HepG2 (cell line): ENCODE data around the gene NFS1. TPM values are rescaled to one million over a fixed set of nuclear protein-coding genes. Genes with fewer than 3 reads are reported as not detected.

Experiments
- ARNT2 ChIP-seq: sonication (generic); formaldehyde crosslinking; IDR thresholded peaks from 2 replicates; pipeline ENCODE4 v1.8.0; 2022; ENCODE audit warnings: mild to moderate bottlenecking, low read depth, missing genetic modification reagents, moderate library complexity
- FOSL2 ChIP-seq: sonication (generic); formaldehyde crosslinking; IDR thresholded peaks from 2 replicates; pipeline ENCODE4 v1.4.0; 2020; ENCODE audit warnings: missing genetic modification reagents
- FOXC1 ChIP-seq: sonication (generic); formaldehyde crosslinking; IDR thresholded peaks from 2 replicates; pipeline ENCODE4 v1.8.0; 2022; ENCODE audit warnings: mild to moderate bottlenecking, missing genetic modification reagents, borderline replicate concordance
- GATAD2A ChIP-seq: IDR thresholded peaks from 2 replicates; pipeline ENCODE4 v1.6.1; 2016
- MEF2D ChIP-seq: sonication (generic); formaldehyde crosslinking; IDR thresholded peaks from 2 replicates; pipeline ENCODE4 v1.5.1; 2020; ENCODE audit warnings: mild to moderate bottlenecking, missing genetic modification reagents
- MNT ChIP-seq: fragments of 450-650 bp; IDR thresholded peaks from 2 replicates; pipeline ENCODE4 v1.6.1; 2016
- MYC ChIP-seq: sonication (generic); formaldehyde crosslinking; IDR thresholded peaks from 2 replicates; pipeline ENCODE4 v1.9.0; 2021; ENCODE audit warnings: missing genetic modification reagents, borderline replicate concordance
- POLR2A ChIP-seq, 2 experiments: IDR thresholded peaks; 2 replicates each; pipeline ENCODE4 v1.6.1; 2011; ENCODE audit warnings: low read depth in 2 of 2, low read length in 2 of 2, mild to moderate bottlenecking in 1 of 2, moderate library complexity in 1 of 2; ENCODE audit not compliant: insufficient read depth in 1 of 2
- SETDB1 ChIP-seq: sonication (generic); formaldehyde crosslinking; IDR thresholded peaks from 2 replicates; pipeline ENCODE4 v1.5.1; 2020; ENCODE audit warnings: missing genetic modification reagents, mild to moderate bottlenecking, borderline replicate concordance
- SOX5 ChIP-seq: IDR thresholded peaks from 2 replicates; pipeline ENCODE4 v1.6.1; 2016; ENCODE audit warnings: borderline replicate concordance
- THYN1 ChIP-seq: sonication (generic); formaldehyde crosslinking; IDR thresholded peaks from 2 replicates; pipeline ENCODE4 v1.8.1; 2023; ENCODE audit warnings: low read depth, mild to moderate bottlenecking, moderate library complexity, missing genetic modification reagents, borderline replicate concordance
- ZNF18 ChIP-seq: sonication (generic); formaldehyde crosslinking; IDR thresholded peaks from 2 replicates; pipeline ENCODE4 v1.8.0; 2022; ENCODE audit warnings: mild to moderate bottlenecking, missing genetic modification reagents; ENCODE audit not compliant: insufficient replicate concordance
- ZNF263 ChIP-seq: sonication (generic); formaldehyde crosslinking; IDR thresholded peaks from 2 replicates; pipeline ENCODE4 v1.4.0; 2020; ENCODE audit warnings: missing genetic modification reagents
- ZNF329 ChIP-seq: sonication (generic); formaldehyde crosslinking; IDR thresholded peaks from 2 replicates; pipeline ENCODE4 v1.9.0; 2021; ENCODE audit warnings: low read depth, mild to moderate bottlenecking, missing genetic modification reagents
- ZNF687 ChIP-seq: sonication (generic); formaldehyde crosslinking; IDR thresholded peaks from 2 replicates; pipeline ENCODE4 v1.5.1; 2020; ENCODE audit warnings: mild to moderate bottlenecking, missing genetic modification reagents, moderate library complexity
- ZNF878 ChIP-seq: sonication (generic); formaldehyde crosslinking; IDR thresholded peaks from 2 replicates; pipeline ENCODE4 v1.8.1; 2023; ENCODE audit warnings: mild to moderate bottlenecking, missing genetic modification reagents, moderate library complexity
- polyA plus RNA-seq, 8 experiments: library from polyadenylated mRNA; depleted of rRNA in 3 of 8; stranded (reverse) in 7 of 8; unstranded in 1 of 8; fragments of >200 nt; fragmentation: Illumina TruSeq in 4 of 8; extraction: Trizol in 4 of 8; gene quantifications; 2 replicates each; pipeline versions ENCODE4 v1.2.1 to v1.2.3, GENCODE V29; 2011 to 2016; ENCODE audit warnings: low read depth in 4 of 8, missing spikeins in 1 of 8, mixed read lengths in 1 of 8; ENCODE audit not compliant: insufficient read depth in 1 of 8
- total RNA-seq, 5 experiments: library from RNA; depleted of rRNA; stranded (reverse); fragments of >200 nt; fragmentation: Illumina TruSeq; extraction: Trizol; gene quantifications; 2 replicates each; pipeline ENCODE4 v1.2.3, GENCODE V29; 2016; ENCODE audit warnings: low read depth in 1 of 5
- TF ChIP-seq, protein P1 (sequence below): sonication (generic); formaldehyde crosslinking; IDR thresholded peaks from 2 replicates; pipeline ENCODE4 v1.4.0; 2020; ENCODE audit warnings: missing genetic modification reagents, borderline replicate concordance

The NFS1 gene
- total and polyA plus RNA-seq, 2 of the 13 experiments (the other 11 are each of a cell fraction or from before 2014, with no cell fraction given), result 65.9 to 88.1 TPM

DNA sequence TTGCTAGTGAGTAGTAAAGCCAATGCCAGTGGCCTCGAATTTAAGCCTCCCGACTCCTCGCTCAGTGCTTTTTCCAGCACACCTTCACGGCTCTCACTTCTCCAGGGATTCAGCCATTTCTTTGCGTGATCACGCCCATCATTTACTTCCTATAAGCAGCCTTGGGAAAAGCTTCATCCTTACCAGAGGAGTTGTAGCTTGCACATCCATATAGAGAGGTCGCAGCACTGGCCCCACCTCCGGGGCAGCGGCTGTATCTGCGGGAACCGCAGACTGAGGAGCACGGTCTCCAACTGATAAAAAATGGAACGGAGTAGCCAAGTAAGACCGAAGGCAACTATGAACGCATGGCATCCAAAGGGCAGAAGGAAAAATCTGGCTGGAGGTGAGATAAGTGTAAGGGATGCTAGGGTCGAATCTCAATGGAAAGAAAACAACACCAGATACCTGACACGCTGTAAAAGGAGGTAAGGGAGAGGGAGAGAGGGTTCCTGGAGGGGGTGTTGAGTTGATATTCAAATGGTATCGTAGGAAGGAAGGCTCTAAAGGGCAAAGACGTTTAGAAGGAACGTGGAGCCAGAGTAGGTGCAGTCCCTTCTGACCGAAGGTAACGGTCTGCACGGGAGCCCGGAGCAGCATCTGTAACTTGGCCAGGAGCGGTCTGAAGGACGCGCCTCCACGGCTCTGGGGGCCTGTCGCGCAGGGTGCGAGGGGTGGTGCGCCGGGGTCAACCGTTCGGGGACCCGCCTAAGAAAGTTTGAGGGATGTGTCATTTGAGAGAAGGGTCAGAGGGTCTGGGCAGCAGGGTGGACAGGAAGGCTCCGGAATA is 640 bp downstream of the NFS1 start (continued):
- TF ChIP-seq ZNF687 (CRISPR knock-in tag) (no peak), THYN1 (CRISPR knock-in tag) (no peak), ZNF878 (CRISPR knock-in tag) (no peak), FOXC1 (CRISPR knock-in tag) (no peak), SETDB1 (no peak), SOX5 (no peak; the same call in 1 of the 2 replicates), FOSL2 (CRISPR knock-in tag) (no peak; the same call in 1 of the 2 replicates), ARNT2 (CRISPR knock-in tag) (no peak), POLR2A (IDR thresholded peaks at IDR 0.05; ENCODE audit: insufficient read depth in 1 of 2, low read depth in 2 of 2, low read length in 2 of 2) (no peak), ZNF263 (CRISPR knock-in tag) (no peak; the same call in 1 of the 2 replicates), MYC (CRISPR knock-in tag) (no peak; the same call in 1 of the 2 replicates), MNT (peak; percentile 16; the same call in 1 of the 2 replicates), ZNF18 (CRISPR knock-in tag) (no peak), MEF2D (CRISPR knock-in tag) (peak; percentile 69; the same call in 1 of the 2 replicates), GATAD2A (CRISPR knock-in tag) (peak; percentile 36; the same call in 1 of the 2 replicates), ZNF329 (no peak)
- TF ChIP-seq, protein P1, sequence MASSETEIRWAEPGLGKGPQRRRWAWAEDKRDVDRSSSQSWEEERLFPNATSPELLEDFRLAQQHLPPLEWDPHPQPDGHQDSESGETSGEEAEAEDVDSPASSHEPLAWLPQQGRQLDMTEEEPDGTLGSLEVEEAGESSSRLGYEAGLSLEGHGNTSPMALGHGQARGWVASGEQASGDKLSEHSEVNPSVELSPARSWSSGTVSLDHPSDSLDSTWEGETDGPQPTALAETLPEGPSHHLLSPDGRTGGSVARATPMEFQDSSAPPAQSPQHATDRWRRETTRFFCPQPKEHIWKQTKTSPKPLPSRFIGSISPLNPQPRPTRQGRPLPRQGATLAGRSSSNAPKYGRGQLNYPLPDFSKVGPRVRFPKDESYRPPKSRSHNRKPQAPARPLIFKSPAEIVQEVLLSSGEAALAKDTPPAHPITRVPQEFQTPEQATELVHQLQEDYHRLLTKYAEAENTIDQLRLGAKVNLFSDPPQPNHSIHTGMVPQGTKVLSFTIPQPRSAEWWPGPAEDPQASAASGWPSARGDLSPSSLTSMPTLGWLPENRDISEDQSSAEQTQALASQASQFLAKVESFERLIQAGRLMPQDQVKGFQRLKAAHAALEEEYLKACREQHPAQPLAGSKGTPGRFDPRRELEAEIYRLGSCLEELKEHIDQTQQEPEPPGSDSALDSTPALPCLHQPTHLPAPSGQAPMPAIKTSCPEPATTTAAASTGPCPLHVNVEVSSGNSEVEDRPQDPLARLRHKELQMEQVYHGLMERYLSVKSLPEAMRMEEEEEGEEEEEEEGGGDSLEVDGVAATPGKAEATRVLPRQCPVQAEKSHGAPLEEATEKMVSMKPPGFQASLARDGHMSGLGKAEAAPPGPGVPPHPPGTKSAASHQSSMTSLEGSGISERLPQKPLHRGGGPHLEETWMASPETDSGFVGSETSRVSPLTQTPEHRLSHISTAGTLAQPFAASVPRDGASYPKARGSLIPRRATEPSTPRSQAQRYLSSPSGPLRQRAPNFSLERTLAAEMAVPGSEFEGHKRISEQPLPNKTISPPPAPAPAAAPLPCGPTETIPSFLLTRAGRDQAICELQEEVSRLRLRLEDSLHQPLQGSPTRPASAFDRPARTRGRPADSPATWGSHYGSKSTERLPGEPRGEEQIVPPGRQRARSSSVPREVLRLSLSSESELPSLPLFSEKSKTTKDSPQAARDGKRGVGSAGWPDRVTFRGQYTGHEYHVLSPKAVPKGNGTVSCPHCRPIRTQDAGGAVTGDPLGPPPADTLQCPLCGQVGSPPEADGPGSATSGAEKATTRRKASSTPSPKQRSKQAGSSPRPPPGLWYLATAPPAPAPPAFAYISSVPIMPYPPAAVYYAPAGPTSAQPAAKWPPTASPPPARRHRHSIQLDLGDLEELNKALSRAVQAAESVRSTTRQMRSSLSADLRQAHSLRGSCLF, result no peak
